Measurements from ENCODE around the gene CD226.

DNA sequence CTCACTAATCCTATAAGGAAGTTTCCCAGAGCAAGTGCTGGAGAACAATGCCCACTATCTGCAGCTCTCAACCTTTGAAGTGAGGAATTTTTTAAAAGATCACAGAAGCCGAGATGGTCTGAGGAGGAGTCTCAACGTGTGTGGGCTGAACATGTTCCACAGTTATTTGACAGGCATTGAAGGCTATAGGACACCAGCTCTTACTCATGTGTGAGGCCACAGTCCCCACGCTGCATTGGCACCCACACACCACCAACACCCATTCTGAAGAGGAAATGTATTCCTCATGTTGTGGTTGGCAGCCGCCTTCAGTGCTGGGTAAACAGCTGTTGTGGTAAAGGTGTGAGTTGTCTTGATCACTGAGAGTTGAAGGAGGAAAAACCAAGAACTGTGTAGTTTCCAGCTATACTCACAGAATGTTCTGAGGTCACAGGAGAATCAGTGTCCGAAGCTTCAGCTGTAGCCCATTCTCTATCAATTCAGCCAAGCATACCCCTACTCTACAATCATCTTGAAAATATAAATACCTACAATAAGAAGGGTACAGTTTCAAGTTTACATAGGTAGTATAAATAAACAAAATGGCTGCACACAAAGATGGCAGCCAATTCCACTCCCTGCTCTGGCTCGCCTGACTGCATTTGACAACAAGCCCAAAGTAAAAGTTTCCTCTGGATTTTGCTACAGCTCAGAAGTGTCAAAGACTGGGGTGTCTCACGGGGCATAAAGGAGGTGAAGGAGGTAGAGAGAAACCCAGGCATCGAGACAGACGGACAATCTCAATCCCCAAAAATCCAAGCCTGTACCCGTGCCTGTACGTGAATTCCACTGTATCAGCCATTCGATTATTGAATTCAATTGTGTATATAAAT lies 12.1 kb downstream of the CD226 start:
- TF ChIP-seq POLR2A (IDR thresholded peaks at IDR 0.05) (no peak), EP300 (IDR thresholded peaks at IDR 0.05) (no peak)

All from suprapubic skin (tissue), 2 donors.